Erythroblast (primary cell): ENCODE measurements around the gene BABAM2.

ENCODE experiments used
- GATA1 ChIP-seq: IDR thresholded peaks from 2 replicates; pipeline ENCODE4 v1.6.1; 2011; ENCODE audit warnings: low read depth, mild to moderate bottlenecking, control low read depth, low read length, moderate library complexity
- POLR2A ChIP-seq: IDR thresholded peaks from 2 replicates; pipeline ENCODE4 v1.6.1; 2011; ENCODE audit warnings: mild to moderate bottlenecking, low read length

DNA sequence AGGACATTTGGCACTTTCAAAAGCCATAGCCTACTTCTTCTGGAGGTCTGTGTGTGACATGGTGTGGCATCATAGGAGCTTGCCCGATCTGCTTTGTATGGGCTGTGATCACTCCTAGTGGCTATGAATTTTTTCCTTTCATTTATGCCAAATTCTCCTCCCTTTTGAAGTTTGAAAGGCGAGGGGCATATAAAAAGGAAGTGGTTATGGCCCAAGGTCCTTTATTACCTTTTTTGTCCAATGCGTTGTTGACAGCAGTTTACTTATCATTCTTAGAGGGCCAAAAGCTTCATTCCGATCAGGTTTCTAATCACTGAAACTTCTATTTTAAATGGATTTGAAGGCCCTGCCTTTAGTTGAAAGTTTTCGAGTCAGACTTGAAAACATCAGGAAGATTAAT is 277.8 kb downstream of the BABAM2 start:
- TF ChIP-seq POLR2A: no peak
- TF ChIP-seq GATA1: no peak
